ENCODE results near the gene FBXL13. TPM values are rescaled to one million over a fixed set of nuclear protein-coding genes. Genes with fewer than 3 reads are reported as not detected.
A peak's percentile ranks its signal among the peaks of the same experiment; 100 is the strongest.

Gene FBXL13
- total RNA-seq, 1 donor from 2014 or later, result 0.36 TPM

DNA sequence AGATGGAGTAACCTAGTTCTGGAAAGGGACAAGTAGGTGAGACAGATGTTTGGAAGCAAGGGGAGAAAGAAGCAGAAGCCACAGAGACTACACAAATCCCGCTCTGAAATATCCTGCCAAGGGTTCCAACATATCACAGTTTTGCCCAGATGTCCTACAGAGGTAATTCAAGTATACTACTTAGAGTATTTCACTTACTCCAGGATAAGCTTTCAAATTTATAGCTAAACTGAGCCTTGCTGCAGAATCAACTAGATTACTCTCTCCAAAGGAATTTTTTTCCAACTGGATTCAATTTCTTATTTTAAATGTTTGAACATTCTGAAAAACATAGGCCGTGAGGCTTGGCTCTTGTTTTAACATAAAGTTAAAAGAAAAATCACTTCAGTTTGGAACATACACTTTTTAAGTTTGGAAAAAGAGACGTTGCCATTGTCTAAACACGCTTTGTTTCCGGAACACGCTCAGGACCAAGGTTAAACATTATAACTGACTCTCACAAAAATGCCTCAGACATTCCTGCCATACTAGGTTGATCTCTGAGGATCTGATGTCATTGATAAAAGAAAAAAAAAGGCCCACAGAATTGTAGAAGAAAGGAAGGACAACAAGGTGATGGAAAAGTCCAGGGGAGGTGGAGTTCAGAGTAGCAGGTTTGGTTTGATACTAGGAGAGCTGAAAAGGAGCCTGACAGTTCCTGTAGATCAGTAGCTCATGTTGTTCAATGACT is 251.0 kb downstream of the FBXL13 start:
- Histone ChIP-seq H3K4me3 (no peak overlapping the region), H3K36me3 (peaks cover 11% of the 10 kb centered on the region), H3K4me1 (no peaks in the 10 kb centered on the region), H3K27ac (replicated peaks) (no peak overlapping the region), H3K27me3 (ENCODE audit: low read depth) (no peaks in the 10 kb centered on the region), H3K9me3 (replicated peaks) (no peaks in the 10 kb centered on the region)
- TF ChIP-seq, protein P1, sequence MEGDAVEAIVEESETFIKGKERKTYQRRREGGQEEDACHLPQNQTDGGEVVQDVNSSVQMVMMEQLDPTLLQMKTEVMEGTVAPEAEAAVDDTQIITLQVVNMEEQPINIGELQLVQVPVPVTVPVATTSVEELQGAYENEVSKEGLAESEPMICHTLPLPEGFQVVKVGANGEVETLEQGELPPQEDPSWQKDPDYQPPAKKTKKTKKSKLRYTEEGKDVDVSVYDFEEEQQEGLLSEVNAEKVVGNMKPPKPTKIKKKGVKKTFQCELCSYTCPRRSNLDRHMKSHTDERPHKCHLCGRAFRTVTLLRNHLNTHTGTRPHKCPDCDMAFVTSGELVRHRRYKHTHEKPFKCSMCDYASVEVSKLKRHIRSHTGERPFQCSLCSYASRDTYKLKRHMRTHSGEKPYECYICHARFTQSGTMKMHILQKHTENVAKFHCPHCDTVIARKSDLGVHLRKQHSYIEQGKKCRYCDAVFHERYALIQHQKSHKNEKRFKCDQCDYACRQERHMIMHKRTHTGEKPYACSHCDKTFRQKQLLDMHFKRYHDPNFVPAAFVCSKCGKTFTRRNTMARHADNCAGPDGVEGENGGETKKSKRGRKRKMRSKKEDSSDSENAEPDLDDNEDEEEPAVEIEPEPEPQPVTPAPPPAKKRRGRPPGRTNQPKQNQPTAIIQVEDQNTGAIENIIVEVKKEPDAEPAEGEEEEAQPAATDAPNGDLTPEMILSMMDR (IDR thresholded peaks at IDR 0.05; ENCODE audit: borderline replicate concordance), result no peak
- intact Hi-C loops (cut with micrococcal nuclease), result no loop called here
- no peak for DNase-seq

GRCh38 chr7:102821994-102822747 is 252.4 kb downstream of the FBXL13 start:
- no peak overlapping the region for H3K4me3 ChIP-seq
- H3K36me3 ChIP-seq, result peaks cover 7% of the 10 kb centered on the region
- H3K27me3 ChIP-seq (ENCODE audit: low read depth), result no peaks in the 10 kb centered on the region
- peak overlapping the region; percentile 29 for H3K27ac ChIP-seq (replicated peaks)
- TF ChIP-seq, protein P1 (IDR thresholded peaks at IDR 0.05; ENCODE audit: borderline replicate concordance), result no peak
- intact Hi-C loops (cut with micrococcal nuclease), result no loop called here
- H3K4me1 ChIP-seq, result no peaks in the 10 kb centered on the region
- no peaks in the 10 kb centered on the region for H3K9me3 ChIP-seq (replicated peaks)
- DNase-seq, result no peak

GRCh38 chr7:102819151-102819550 is 255.4 kb downstream of the FBXL13 start:
- TF ChIP-seq, protein P1 (IDR thresholded peaks at IDR 0.05; ENCODE audit: borderline replicate concordance), result no peak
- Histone ChIP-seq H3K27ac (replicated peaks) (no peak overlapping the region), H3K9me3 (replicated peaks) (no peaks in the 10 kb centered on the region), H3K36me3 (no peaks in the 10 kb centered on the region), H3K4me3 (no peak overlapping the region), H3K27me3 (ENCODE audit: low read depth) (no peaks in the 10 kb centered on the region), H3K4me1 (no peaks in the 10 kb centered on the region)
- intact Hi-C loops (cut with micrococcal nuclease), result no loop called here
- DNase-seq, result no peak

GRCh38 chr7:102817616-102818573 is 256.7 kb downstream of the FBXL13 start:
- TF ChIP-seq, protein P1 (IDR thresholded peaks at IDR 0.05; ENCODE audit: borderline replicate concordance), result no peak
- no peaks in the 10 kb centered on the region for H3K36me3 ChIP-seq
- no peaks in the 10 kb centered on the region for H3K27me3 ChIP-seq (ENCODE audit: low read depth)
- no peak overlapping the region for H3K27ac ChIP-seq (replicated peaks)
- no peaks in the 10 kb centered on the region for H3K9me3 ChIP-seq (replicated peaks)
- intact Hi-C loops (cut with micrococcal nuclease), result no loop called here
- no peaks in the 10 kb centered on the region for H3K4me1 ChIP-seq
- H3K4me3 ChIP-seq, result no peak overlapping the region
- DNase-seq, result no peak

DNA sequence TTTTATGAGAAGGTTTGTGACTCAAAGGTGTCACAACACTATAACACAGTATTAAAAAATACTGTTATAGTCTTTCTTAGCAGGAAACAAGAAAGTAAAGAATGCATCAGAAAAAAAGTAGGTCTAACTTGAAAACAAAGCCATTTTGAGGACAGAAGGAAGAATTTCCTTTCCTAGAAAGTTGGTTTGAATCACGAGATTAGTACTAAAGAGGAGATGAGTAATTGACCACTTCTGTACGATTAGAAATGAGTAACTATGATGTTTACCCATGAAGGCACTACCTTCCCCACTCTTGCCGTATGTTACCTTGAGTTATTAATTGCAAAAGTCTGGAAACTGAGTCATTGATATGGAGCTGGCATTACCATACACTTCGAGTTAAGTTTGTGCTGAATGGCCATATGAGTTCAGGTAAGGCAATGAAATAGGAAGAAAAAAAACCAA is 260.5 kb downstream of the FBXL13 start:
- TF ChIP-seq, protein P1 (IDR thresholded peaks at IDR 0.05; ENCODE audit: borderline replicate concordance), result no peak
- no peak for DNase-seq
- no peak overlapping the region for H3K27ac ChIP-seq (replicated peaks)
- H3K27me3 ChIP-seq (ENCODE audit: low read depth), result no peaks in the 10 kb centered on the region
- H3K9me3 ChIP-seq (replicated peaks), result no peaks in the 10 kb centered on the region
- H3K4me3 ChIP-seq, result no peak overlapping the region
- peaks cover under 1% of the 10 kb centered on the region for H3K36me3 ChIP-seq
- intact Hi-C loops (cut with micrococcal nuclease), result no loop called here
- peaks cover 23% of the 10 kb centered on the region for H3K4me1 ChIP-seq

Measured in left ventricle myocardium inferior (tissue), 1 donor.